Esophagus mucosa (tissue), 1 donor: Measurements from ENCODE around the gene SLC38A10. TPM values are rescaled to one million over a fixed set of nuclear protein-coding genes. Genes with fewer than 3 reads are reported as not detected.

Experiments
- ATAC-seq: fragments of 200-7000 bp; cut with Tn5 transposase; one replicate; pipeline ENCODE4 v1.9.1; 2020
- total RNA-seq: library from RNA; stranded (reverse); gene quantifications from one replicate; pipeline ENCODE4 v1.2.4, GENCODE V29; 2023
- donor health status: DM: yes; HTN: yes; CAD: no.

Gene SLC38A10
- total RNA-seq = 24.6 TPM

GRCh38 chr17:81295031-81295675 is at the start of gene SLC38A10:
SLC38A10 (minus strand) TSS chr17:81295307; CDS start chr17:81294921, 386 bp downstream.
- peak; percentile 85 for ATAC-seq

- no peak for ATAC-seq
Observed at GRCh38 chr17:81342269-81343070, 47.4 kb upstream of the SLC38A10 start.

- ATAC-seq = no peak
Observed at GRCh38 chr17:81341516-81342268, 46.6 kb upstream of the SLC38A10 start.

- ATAC-seq = no peak
Observed at GRCh38 chr17:81340607-81341515, 45.8 kb upstream of the SLC38A10 start.

GRCh38 chr17:81339534-81340296 is 44.6 kb upstream of the SLC38A10 start:
- ATAC-seq = no peak

- no peak for ATAC-seq
Observed at GRCh38 chr17:81339191-81339533, 44.1 kb upstream of the SLC38A10 start.

GRCh38 chr17:81338274-81339190 is 43.4 kb upstream of the SLC38A10 start:
- ATAC-seq = no peak

GRCh38 chr17:81337476-81337879 is 42.4 kb upstream of the SLC38A10 start:
- ATAC-seq = peak; percentile 29

GRCh38 chr17:81336930-81337325 is 41.8 kb upstream of the SLC38A10 start:
- ATAC-seq = no peak

- ATAC-seq = no peak
Observed at GRCh38 chr17:81336296-81336929, 41.3 kb upstream of the SLC38A10 start.

- peak; percentile 18 for ATAC-seq
Observed at GRCh38 chr17:81335773-81336157, 40.7 kb upstream of the SLC38A10 start.

GRCh38 chr17:81334987-81335772 is 40.1 kb upstream of the SLC38A10 start:
- ATAC-seq = no peak

GRCh38 chr17:81334391-81334901 is 39.3 kb upstream of the SLC38A10 start:
- no peak for ATAC-seq

- ATAC-seq = no peak
Observed at GRCh38 chr17:81333616-81334368, 38.7 kb upstream of the SLC38A10 start.

GRCh38 chr17:81332914-81333528 is 37.9 kb upstream of the SLC38A10 start:
- ATAC-seq = no peak

- ATAC-seq = no peak
Observed at GRCh38 chr17:81332118-81332834, 37.2 kb upstream of the SLC38A10 start.

GRCh38 chr17:81331527-81332043 is 36.5 kb upstream of the SLC38A10 start:
- no peak for ATAC-seq
